ENCODE data around the gene MRC1.
"Not testable (repeated sequence)": the region's sequence is repeated elsewhere in the genome, so short reads cannot be mapped to it uniquely, and the experiment has no call there.

MRC1 gene

DNA sequence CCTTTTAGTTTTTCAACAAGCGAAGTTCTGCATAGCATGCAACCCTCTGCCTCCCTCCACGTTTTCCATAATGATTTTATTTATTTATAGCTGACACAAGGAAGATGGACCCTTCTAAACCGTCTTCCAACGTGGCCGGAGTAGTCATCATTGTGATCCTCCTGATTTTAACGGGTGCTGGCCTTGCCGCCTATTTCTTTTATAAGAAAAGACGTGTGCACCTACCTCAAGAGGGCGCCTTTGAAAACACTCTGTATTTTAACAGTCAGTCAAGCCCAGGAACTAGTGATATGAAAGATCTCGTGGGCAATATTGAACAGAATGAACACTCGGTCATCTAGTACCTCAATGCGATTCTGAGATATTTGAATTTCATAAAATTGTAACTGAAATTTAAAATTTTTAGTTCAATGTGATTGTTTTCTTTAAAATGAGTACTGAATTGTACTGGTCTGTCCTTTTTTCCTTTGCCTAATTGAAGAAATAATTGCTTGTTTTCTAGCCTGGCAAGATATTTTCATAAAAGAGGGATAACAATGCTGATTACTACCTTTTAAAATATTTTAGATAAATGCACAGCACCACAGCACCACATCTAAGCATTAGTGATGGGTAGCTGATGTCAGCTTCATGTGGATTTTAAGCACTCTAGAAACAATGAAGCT lies 101.1 kb downstream of the MRC1 start:
- DNase-seq: peak; percentile 16

DNA sequence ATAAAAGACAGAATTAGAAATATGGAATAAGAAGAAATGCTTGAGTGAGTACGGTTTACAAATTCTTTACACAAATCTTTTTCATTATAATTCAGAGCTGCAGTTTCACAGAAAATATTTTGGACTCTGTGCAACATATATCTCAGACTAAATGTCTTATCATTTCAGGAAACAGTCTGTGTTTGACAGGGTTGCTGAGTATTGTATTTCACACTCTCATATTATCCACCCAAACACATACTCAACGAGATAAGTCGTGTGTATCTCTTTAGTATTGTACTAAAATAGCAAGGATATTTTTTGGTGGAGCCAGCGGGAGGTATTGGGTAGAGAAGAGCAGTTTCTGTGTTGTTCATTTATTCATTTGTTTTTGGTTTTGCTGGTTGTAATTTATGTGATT lies 103.6 kb downstream of the MRC1 start:
- DNase-seq: no peak

- no peak for DNase-seq
These were observed 104.5 kb downstream of the MRC1 start for GRCh38 chr10:17913604-17914003.

GRCh38 chr10:17914169-17915045 lies 105.3 kb downstream of the MRC1 start:
- no peak for DNase-seq

GRCh38 chr10:17915181-17915580 lies 106.0 kb downstream of the MRC1 start:
- DNase-seq: no peak

- DNase-seq: no peak
These were observed 109.2 kb downstream of the MRC1 start for GRCh38 chr10:17918187-17918903.

DNA sequence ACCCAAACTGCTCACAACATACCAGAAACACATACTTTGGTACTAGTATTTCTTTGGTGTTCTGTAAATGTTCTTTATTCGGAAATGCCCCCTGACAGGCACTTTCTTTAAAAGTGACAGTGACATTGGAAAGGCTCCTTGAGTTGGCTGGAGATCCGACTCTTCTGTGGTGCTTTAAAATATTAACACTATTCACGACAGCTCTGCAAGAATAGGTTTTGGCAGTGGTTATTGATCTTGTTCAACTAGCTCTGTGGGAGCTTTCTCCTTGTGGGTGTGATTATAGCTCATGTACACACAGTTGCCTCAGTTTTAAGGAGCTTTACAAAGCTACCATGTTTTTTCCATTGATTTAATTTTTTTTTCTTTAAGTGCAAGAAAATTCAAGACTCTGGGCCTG lies 112.2 kb downstream of the MRC1 start:
- no peak for DNase-seq

DNA sequence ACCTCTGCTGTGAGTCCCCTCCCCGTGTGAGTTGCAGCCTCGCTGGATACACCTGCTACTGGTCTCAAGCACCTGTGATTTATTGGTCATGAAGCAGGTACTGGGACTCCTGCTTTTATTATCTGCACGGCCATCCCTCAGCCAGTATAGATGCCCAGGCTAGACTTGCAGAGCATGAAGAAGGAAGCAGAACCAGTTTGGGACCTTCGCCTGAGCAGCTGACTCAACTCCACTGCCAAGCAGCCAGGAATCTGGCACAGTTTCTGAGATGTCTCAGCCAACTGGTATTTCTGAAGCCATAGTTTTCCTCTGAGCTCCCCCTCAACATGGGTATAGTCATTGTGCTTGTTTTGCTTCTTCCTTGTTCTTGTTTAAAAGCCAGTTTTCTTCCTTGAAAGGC lies 114.6 kb downstream of the MRC1 start:
- DNase-seq: no peak

- no peak for DNase-seq
These were observed 134.0 kb downstream of the MRC1 start for GRCh38 chr10:17943033-17943745.

GRCh38 chr10:17950269-17950668 lies 141.1 kb downstream of the MRC1 start:
- not testable (repeated sequence) for DNase-seq

GRCh38 chr10:17950726-17951125 lies 141.6 kb downstream of the MRC1 start:
- DNase-seq: no peak

GRCh38 chr10:17951868-17952371 lies 142.8 kb downstream of the MRC1 start, which contains the start of gene SLC39A12:
Gene SLC39A12, plus strand, starts transcription at chr10:17951918. Its CDS starts 1,359 bp downstream, at chr10:17953277.
- DNase-seq: no peak

DNA sequence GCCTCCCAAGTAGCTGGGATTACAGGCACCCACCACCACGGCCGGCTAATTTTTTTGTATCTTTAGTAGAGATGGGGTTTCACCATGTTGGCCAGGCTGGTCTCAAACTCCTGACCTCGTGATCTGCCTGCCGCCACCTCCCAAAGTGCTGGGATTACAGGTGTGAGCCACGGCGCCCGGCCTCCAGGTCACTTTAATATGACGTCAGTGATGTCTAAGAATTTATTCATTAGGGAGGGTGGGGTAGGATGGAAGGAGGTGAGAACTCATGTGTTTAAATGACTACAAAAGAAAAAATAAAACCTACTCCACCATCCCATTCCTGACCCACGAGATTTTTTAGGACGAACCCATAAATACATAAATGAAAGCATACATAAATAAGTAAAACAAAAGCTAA lies 145.2 kb downstream of the MRC1 start:
- not testable (repeated sequence) for DNase-seq

DNA sequence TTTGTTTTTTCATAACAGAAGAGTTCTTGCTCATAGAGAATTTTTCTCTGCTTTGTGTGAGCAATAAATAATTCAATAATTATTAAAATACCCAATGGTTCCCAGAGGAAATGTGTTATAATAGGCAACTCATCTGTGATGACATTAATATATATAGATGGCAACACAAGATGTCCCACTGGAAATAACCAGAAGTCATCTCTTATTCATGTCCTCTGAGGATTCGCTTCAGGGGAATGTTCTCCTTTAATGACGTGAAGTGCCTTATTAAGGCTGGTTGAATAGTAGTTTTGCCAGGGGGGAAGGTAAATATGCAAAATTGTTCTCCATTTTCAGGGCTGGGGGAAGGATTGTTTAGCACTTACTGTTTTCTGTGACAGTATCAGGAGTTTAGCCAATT lies 145.7 kb downstream of the MRC1 start:
- DNase-seq: no peak

DNA sequence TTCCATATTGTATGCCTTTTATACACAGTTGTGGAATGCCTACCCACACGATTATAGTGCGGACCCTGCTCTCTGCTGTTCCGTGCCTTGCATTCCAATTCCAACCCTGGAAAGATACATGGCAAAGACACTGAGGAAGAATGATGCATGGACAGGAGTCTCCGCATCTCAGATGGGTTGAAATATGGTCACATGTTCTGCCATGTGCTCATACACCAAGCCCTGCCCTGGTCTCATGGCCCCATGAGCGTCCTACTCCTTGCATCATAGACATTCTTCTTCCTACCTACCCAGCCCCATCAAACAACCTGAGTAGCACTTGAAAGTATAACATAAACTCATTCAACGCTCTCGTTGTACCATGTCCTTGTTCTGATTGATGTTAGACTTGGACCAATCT lies 148.9 kb downstream of the MRC1 start:
- DNase-seq: no peak

DNA sequence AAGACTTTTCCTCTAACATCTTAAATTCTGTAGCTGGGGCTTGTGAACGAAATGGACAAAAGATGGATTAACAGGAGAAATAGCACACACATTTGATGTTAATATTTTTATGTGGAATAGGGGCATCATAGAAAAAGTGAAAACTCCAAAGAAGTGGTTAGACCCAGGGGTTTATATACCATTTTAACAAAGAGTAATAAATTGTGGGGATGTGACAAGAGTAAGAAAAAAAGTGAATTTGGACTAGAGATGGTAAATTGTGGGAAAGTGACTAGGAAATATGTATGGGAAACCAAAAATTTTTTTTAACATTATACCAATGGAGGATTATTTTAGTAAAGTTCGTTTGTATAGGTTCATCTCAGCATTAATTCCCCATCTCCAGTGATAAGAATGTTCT lies 150.7 kb downstream of the MRC1 start:
- DNase-seq: no peak

All from activated CD4-positive, alpha-beta T cell treated with anti-CD3 and anti-CD28 coated beads for 48 hours (primary cell).